Epidermal melanocyte (primary cell): ENCODE measurements around the gene RNF208.

Experiments
- DNase-seq: peaks from one replicate; pipeline ENCODE4 v3.0.0; 2011; ENCODE audit warnings: low spot score; ENCODE audit not compliant: insufficient read length

Gene RNF208

DNA sequence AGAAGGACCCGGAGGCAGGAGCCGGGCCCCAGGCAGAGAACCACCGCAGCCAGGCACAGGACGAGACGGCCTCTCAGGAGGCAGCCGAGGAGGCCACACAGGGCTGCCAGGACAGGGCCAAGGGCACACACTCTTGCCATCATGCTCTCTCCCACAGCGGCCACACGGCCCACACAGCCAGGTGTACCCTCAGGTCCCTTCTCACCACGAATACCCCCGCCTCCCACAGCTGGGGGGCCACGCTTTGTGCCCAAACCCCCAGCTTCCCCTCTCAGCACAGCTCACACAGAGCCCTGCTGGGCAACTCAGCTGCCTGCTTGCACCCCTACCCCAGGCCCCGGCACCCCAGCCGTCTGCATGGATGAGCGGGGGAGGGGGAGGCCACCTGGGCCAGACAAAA lies 28.3 kb downstream of the RNF208 start:
- DNase-seq = no peak

- DNase-seq = no peak
Observed at GRCh38 chr9:137192859-137193258, 29.2 kb downstream of the RNF208 start.

DNA sequence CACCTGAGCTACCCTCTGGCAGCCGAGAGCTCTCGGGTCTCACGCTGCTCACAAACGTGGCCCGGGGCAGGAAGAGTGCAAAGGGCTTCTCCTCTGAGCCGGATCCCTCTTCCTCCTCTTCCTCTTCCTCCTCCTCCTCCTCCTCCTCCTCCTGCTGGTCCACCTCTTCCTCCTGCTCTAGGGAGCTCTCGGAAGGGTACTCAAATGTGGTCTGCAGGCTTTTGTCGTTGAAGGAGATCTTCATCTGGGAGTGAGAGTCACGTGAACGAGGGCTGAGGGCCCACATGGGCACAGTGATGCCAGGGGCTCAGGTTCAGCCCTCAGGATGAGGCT lies 29.6 kb downstream of the RNF208 start:
- no peak for DNase-seq

GRCh38 chr9:137191691-137192447 lies 30.2 kb downstream of the RNF208 start:
- DNase-seq = no peak

- no peak for DNase-seq
Observed at GRCh38 chr9:137191245-137191644, 30.8 kb downstream of the RNF208 start.

- no peak for DNase-seq
Observed at GRCh38 chr9:137190315-137190856, 31.7 kb downstream of the RNF208 start.

- no peak for DNase-seq
Observed at GRCh38 chr9:137189297-137190295, 32.4 kb downstream of the RNF208 start.

DNA sequence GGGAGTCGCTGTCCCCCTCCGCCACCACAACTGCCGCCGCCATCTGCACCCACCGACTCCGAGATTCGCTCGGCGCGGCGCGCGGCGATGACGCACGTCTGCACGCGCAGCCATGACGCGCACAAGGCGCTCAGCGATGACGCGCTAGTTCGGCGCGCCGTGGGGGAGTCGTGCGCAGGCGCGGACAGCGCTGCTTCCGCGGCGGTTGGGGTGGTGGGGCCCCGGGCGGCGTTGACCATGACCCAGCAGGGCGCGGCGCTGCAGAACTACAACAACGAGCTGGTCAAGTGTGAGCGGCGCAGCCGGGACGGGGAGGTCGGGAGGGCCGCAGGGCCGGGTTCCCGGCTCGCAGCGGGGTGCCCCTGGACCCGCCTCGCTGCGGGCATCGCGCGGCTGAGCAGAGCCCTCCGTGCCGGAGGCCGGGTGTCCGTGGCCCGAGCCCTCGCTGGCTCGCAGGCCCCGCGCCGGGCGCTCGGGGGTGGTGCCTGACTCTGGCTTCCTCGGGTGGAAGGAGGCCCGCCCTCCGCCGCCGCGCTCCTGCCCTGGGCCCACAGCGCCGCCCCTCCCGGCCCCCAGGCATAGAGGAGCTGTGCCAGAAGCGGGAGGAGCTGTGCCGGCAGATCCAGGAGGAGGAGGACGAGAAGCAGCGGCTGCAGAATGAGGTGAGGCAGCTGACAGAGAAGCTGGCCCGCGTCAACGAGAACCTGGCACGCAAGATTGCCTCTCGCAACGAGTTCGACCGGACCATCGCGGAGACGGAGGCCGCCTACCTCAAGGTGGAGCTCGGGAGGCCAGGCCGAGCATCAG lies 33.3 kb downstream of the RNF208 start, which contains the start of the genes ANAPC2 and SSNA1:
Gene ANAPC2 (minus strand): TSS at position 71 of the 807 bp plus-strand sequence. CDS start 28 bp downstream, at position 43.
Gene SSNA1 (plus strand): TSS at position 187 of the 807 bp plus-strand sequence. CDS start 51 bp downstream, at position 238.
- DNase-seq = peak; percentile 90

- DNase-seq = no peak
Observed at GRCh38 chr9:137188086-137188489, 34.0 kb downstream of the RNF208 start.

GRCh38 chr9:137187386-137187785 lies 34.7 kb downstream of the RNF208 start:
- no peak for DNase-seq

- no peak for DNase-seq
Observed at GRCh38 chr9:137186385-137186784, 35.7 kb downstream of the RNF208 start.

- no peak for DNase-seq
Observed at GRCh38 chr9:137185921-137186320, 36.1 kb downstream of the RNF208 start.

- DNase-seq = no peak
Observed at GRCh38 chr9:137184881-137185660, 37.0 kb downstream of the RNF208 start.

- DNase-seq = no peak
Observed at GRCh38 chr9:137183980-137184595, 38.0 kb downstream of the RNF208 start.

DNA sequence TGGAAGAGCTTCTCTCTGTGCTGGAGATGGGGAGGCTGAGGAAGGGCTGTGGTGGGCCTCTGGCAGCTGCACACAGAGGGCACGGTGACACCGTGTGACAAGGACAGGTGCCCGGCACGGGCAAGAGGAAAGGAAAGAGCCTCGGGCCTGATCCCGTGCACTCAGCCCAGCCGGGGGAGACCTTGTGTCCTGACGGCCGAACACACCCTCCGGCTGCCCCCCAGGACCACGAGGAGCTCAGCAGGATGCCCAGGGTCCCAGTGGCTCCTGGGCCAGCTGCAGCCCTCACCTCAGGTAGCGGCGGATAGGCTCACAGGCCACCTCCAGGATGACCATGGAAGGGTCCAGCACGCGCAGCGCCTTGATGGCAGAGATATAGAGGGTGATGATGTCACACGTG lies 39.2 kb downstream of the RNF208 start:
- DNase-seq = no peak

- DNase-seq = no peak
Observed at GRCh38 chr9:137181680-137182079, 40.4 kb downstream of the RNF208 start.

DNA sequence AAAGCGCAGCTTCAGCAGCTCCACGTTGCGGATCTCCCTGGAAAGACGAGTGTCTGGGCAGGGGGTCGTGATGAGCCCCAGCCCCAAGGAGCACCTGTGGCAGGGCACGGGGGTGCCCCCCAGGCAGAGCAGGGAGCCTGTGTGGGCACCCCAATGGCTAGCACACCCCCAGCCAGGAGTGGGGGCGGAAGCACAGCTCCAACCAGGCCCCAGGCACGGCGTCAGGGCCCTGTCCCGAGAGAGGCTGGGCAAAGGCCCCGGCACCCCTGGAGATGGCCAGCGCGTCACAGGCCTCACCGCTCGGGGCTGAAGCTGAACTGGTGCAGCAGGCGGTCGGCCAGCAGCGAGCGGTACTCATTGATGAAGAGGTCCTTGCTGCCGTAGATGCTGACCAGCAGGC lies 41.5 kb downstream of the RNF208 start:
- DNase-seq = no peak

DNA sequence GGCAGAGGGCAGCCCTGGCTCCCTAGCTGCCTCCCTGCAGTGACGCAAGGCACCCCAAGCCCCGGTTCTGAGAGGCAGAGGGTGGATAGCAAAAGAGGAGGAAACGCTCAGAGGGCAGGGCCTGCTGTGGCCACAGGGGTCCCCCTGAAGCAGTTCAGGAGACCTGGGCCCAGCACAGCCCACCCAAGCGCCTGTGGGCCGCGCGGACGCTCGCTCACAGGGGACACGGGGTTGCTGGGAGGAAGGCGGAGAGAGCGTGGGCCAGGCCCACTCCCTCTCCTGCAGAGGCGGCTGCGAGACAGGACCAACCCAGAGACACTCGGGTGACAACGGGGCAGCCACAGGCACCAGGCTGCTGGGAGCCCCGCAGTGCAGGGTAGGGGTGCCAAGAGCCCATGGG lies 42.3 kb downstream of the RNF208 start:
- no peak for DNase-seq

DNA sequence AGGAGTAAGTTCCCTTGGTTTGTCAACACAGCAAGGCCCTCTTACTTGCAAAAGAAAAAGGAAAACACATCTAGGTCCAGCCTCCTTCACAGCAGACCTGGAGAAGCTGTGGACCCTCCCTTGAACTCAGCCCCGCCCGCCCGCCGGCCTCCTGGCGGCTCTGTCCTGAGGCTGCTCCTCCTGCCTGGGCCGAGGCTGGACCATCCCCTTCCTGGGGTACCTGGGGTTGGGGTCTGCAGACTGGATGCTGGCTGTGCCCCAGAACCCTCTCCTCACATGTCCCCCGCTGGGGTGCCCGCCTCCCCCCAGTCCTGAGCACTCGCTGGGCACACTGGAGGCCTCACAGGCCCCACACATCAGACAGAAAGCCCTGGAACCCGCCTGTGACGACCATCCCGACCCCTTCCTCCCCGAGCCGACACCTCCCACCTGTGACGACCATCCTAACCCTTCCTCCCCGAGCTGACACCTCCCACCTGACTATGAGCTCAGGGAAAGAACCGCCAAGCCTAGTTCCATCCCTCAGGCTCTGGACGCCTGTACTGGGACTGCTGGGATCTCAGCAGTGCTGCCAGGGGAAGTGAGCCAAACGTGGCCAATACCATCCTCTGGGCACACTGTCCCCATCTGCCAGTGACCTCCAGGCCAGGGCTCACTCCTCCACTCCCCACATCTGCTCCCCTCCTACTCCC lies 43.0 kb downstream of the RNF208 start:
- no peak for DNase-seq
